ENCODE data around the gene PSMA7. TPM values are rescaled to one million over a fixed set of nuclear protein-coding genes. Genes with fewer than 3 reads are reported as not detected.

Gene PSMA7
- total RNA-seq, 1 donor from 2014 or later, result 318 TPM

DNA sequence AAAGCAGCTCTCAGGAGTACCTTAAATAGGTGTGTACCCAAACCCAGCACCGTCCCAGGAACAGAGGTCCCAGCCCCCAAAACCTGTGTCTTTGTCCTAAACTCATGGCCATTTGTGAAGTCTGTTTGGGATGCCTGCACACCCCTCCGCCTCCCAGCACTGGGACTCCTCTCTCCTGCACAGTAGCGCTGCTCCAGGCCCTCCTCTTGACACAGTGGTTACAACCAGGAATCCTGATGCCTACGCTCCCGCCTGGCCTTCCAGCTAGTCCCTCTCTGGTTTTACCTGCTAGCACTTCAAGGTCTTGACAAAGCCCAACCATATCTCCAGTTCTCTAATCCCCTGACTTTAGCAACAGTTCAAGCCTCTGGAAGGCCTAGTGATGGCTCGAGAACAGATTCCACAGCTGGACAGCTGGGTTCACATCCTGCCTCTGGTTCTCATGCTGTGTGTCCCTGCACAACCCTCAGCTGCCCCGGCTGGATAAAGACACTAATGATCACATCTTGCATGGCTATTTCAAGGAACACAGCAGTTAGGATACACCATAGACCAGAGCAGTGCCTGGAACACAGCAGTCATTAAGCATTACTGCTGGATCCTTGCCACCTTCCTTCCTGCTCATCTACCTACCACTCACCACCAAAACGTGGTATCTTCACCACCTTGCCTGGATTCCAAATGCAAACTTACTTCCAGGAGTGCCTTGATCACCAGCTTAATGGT lies 5.6 kb downstream of the PSMA7 start:
- TF ChIP-seq, protein P1, sequence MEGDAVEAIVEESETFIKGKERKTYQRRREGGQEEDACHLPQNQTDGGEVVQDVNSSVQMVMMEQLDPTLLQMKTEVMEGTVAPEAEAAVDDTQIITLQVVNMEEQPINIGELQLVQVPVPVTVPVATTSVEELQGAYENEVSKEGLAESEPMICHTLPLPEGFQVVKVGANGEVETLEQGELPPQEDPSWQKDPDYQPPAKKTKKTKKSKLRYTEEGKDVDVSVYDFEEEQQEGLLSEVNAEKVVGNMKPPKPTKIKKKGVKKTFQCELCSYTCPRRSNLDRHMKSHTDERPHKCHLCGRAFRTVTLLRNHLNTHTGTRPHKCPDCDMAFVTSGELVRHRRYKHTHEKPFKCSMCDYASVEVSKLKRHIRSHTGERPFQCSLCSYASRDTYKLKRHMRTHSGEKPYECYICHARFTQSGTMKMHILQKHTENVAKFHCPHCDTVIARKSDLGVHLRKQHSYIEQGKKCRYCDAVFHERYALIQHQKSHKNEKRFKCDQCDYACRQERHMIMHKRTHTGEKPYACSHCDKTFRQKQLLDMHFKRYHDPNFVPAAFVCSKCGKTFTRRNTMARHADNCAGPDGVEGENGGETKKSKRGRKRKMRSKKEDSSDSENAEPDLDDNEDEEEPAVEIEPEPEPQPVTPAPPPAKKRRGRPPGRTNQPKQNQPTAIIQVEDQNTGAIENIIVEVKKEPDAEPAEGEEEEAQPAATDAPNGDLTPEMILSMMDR (conservative IDR thresholded peaks at IDR 0.05), result no peak
- H3K4me1 Mint-ChIP-seq, result peaks cover 22% of the 10 kb centered on the region
- H3K27ac Mint-ChIP-seq (ENCODE audit: unreplicated experiment), result peak overlapping the region; percentile 64
- H3K27me3 Mint-ChIP-seq (ENCODE audit: low read depth), result peaks cover 5% of the 10 kb centered on the region
- H3K9me3 Mint-ChIP-seq, result no peaks in the 10 kb centered on the region
- peaks cover 29% of the 10 kb centered on the region for H3K36me3 Mint-ChIP-seq (ENCODE audit: low read depth)
- H3K4me3 Mint-ChIP-seq, result peak overlapping the region; percentile 82
- no peak for DNase-seq (ENCODE audit: low read depth, low spot score)

DNA sequence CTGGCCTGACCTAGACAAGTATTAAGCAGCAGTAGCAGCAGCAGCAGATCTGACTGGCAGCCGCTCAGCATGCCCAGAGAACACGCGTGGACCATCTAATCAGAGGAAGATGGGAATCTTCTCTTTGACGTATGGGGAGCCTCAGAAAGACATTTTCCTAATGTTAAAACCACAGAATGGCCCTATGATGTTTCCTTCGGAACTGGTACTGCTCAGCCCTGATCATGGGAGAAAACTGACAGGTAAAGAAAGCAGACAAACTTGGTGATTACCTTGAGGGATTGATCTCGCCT lies 6.2 kb downstream of the PSMA7 start:
- H3K27ac Mint-ChIP-seq (ENCODE audit: unreplicated experiment), result no peak overlapping the region
- H3K27me3 Mint-ChIP-seq (ENCODE audit: low read depth), result peaks cover 4% of the 10 kb centered on the region
- TF ChIP-seq, protein P1 (conservative IDR thresholded peaks at IDR 0.05), result peak; percentile 8
- no peak for DNase-seq (ENCODE audit: low read depth, low spot score)
- no peaks in the 10 kb centered on the region for H3K9me3 Mint-ChIP-seq
- H3K4me3 Mint-ChIP-seq, result peak overlapping the region; percentile 48
- H3K36me3 Mint-ChIP-seq (ENCODE audit: low read depth), result peaks cover 29% of the 10 kb centered on the region
- peaks cover 19% of the 10 kb centered on the region for H3K4me1 Mint-ChIP-seq

DNA sequence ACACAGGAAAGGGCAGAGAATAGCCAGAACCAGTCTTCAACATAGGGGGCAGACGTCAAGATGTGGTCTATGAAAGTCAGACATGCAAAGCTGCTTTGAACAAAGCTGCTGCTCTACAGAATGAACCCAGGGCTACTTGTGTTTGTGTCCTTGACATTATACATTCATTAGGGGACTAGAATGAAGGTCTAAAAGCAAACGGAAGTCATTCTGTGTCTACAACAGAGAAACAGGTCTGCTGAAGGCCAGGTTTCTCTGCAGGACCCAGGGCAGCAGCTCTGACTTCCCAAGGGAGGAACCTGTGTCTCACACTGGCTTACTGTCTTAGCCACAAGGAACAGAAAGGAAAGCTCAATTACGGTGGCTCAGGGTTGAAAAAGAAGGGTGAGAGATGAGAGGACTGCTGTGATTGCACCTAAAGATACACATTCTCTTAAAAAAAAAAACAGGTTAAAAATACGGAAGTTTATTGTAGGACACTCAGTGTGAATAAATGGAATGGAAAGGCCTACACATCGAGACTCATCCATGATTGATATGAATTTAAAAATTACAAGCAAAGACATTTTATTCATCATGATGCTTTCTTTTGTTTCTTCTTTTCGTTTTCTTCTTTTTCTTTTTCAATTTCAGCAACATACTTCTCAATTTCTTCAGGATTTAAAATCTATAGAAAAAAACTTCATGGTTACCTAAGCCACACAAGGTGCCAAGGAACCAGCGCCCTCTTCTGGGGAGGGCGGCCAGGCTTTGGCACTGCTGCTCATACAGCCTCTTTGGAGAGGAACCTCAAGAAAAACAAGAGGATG lies 6.7 kb downstream of the PSMA7 start:
- TF ChIP-seq, protein P1 (conservative IDR thresholded peaks at IDR 0.05), result peak; percentile 81
- H3K4me1 Mint-ChIP-seq, result peaks cover 13% of the 10 kb centered on the region
- H3K4me3 Mint-ChIP-seq, result peak overlapping the region; percentile 67
- DNase-seq (ENCODE audit: low read depth, low spot score), result peak; percentile 45
- H3K36me3 Mint-ChIP-seq (ENCODE audit: low read depth), result peaks cover 25% of the 10 kb centered on the region
- H3K9me3 Mint-ChIP-seq, result no peaks in the 10 kb centered on the region
- no peak overlapping the region for H3K27ac Mint-ChIP-seq (ENCODE audit: unreplicated experiment)
- no peaks in the 10 kb centered on the region for H3K27me3 Mint-ChIP-seq (ENCODE audit: low read depth)

DNA sequence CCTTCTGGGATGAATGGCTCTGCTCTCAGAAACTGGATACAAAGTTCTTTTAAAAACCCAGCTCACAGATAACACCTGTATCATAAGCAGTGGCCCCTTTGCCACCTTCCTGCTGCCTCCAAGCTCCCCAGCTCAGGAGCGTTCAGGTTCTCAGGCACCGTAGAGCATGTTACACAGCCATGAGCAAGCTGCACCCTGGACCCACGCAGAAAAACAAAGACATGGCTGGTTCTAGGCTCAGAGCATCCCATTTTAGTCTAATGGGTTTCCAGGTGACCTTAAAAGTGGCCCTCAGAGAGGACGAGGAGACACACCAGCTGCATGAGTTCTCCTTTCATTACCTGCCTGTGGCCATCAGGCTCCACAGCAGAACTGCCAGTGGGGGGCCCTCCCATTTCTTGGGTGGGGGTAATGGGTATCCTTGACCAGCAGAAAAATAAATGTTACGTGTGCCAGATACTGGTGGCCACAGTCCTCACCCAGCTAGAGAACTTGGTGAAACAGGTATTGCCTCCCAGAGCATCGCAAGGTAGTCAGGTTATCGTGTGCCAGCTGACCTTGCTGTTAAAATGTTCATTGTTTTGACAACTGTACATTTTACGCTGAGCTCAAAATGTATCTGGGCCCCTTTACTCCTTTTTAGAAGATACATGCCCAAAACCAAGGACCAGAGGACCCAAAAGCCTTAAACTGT lies 7.5 kb downstream of the PSMA7 start:
- peak overlapping the region; percentile 67 for H3K4me3 Mint-ChIP-seq
- H3K36me3 Mint-ChIP-seq (ENCODE audit: low read depth), result peaks cover 29% of the 10 kb centered on the region
- H3K4me1 Mint-ChIP-seq, result peaks cover 6% of the 10 kb centered on the region
- H3K9me3 Mint-ChIP-seq, result no peaks in the 10 kb centered on the region
- H3K27ac Mint-ChIP-seq (ENCODE audit: unreplicated experiment), result no peak overlapping the region
- H3K27me3 Mint-ChIP-seq (ENCODE audit: low read depth), result no peaks in the 10 kb centered on the region
- DNase-seq (ENCODE audit: low read depth, low spot score), result no peak
- TF ChIP-seq, protein P1 (conservative IDR thresholded peaks at IDR 0.05), result no peak

DNA sequence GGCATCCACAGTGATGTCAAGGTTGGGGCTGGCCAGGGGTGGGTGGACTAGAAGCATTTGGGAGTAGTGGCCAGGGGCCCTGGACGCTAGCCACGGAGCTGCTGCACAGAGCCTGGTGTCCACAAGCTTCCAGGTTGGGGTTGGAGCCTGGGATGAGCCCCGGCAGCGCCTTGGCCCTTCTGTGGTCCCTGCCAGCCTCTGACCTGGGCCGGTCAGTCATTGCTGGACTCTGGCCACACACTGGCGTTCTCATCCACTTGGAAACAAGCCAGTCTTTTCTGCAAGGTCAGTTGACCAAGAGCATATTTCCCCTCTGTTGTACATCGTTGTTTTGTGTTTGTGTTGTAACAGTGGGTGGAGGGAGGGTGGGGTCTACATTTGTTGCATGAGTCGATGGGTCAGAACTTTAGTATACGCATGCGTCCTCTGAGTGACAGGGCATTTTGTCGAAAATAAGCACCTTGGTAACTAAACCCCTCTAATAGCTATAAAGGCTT lies 8.4 kb downstream of the PSMA7 start:
- no peak overlapping the region for H3K4me3 Mint-ChIP-seq
- no peak for DNase-seq (ENCODE audit: low read depth, low spot score)
- no peaks in the 10 kb centered on the region for H3K4me1 Mint-ChIP-seq
- H3K9me3 Mint-ChIP-seq, result no peaks in the 10 kb centered on the region
- H3K27me3 Mint-ChIP-seq (ENCODE audit: low read depth), result no peaks in the 10 kb centered on the region
- TF ChIP-seq, protein P1 (conservative IDR thresholded peaks at IDR 0.05), result no peak
- peaks cover 31% of the 10 kb centered on the region for H3K36me3 Mint-ChIP-seq (ENCODE audit: low read depth)
- no peak overlapping the region for H3K27ac Mint-ChIP-seq (ENCODE audit: unreplicated experiment)
